ENCODE results near the gene ROR2.

DNA sequence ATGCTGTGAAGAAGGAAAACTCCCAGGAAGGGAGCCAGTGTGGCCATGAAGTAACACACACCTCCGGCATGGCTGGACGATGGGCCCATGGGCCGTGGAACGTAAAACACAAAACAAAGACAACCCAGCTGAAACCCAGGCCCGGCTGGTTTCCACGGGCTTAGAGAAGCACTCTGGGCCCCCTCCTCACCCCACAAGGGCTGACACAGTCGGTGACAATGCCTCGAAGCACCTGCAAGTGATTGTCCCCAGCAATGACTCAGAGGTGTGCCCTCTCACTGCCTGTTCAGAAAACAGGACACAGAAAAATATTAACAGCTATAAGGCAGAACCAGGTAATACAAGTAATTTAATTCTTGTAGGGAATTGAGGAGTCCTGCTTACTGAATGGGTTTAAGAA is 135.3 kb downstream of the ROR2 start:
- TF ChIP-seq POLR2A (IDR thresholded peaks at IDR 0.05; ENCODE audit: low read length) (no peak), GATA1 (IDR thresholded peaks at IDR 0.05; ENCODE audit: low read depth, low read length) (no peak)
